ENCODE results near the gene DUOXA2.

DNA sequence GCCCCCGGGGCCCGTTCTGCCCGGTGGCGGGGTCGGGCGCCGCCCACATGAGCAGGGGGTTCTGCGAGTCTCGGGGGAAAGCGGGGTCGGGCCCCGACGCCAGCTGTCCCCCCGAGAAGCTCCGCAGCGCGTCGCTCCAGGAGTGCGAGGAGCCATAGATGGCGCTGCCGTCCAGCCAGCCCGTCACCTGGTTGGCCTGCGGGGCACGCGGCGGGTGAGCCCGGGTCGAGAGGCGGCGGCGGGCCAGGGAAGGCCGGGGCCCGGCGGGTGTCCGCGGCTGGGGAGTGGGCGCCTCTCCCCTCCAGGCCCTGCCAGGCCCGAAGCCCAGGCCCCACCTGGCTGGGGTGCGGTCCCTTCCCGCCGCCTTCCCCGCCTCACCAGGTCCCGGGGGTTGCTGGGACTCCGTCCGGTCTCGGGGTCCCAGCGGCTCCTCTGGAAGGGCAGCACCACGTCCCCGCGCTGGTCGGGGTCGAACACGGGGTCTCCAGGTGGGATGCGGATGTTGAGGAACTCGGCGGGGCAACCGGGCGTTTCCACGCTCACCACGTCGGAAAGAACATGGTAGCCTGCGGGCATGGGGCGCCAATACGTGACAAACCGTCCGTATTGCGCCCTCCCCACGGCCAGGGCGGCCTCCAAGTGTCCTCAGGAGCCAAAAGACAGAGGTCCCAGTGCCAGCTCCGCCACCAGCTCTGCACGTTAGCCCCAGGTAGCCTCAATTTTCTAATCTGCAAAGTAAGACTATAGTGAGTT lies 2.6 kb upstream of the DUOXA2 start:
- TF ChIP-seq, protein P1, sequence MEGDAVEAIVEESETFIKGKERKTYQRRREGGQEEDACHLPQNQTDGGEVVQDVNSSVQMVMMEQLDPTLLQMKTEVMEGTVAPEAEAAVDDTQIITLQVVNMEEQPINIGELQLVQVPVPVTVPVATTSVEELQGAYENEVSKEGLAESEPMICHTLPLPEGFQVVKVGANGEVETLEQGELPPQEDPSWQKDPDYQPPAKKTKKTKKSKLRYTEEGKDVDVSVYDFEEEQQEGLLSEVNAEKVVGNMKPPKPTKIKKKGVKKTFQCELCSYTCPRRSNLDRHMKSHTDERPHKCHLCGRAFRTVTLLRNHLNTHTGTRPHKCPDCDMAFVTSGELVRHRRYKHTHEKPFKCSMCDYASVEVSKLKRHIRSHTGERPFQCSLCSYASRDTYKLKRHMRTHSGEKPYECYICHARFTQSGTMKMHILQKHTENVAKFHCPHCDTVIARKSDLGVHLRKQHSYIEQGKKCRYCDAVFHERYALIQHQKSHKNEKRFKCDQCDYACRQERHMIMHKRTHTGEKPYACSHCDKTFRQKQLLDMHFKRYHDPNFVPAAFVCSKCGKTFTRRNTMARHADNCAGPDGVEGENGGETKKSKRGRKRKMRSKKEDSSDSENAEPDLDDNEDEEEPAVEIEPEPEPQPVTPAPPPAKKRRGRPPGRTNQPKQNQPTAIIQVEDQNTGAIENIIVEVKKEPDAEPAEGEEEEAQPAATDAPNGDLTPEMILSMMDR (IDR thresholded peaks at IDR 0.05): no peak
- TF ChIP-seq POLR2A (IDR thresholded peaks at IDR 0.05): no peak

Data from upper lobe of left lung (tissue), 4 donors.